Cardiac septum (tissue), 1 donor: Measurements from ENCODE around the gene TTC7B. TPM values are rescaled to one million over a fixed set of nuclear protein-coding genes. Genes with fewer than 3 reads are reported as not detected.

ENCODE experiments used
- DNase-seq: peaks from one replicate; pipeline ENCODE4 v3.0.0-alpha.2; 2020; ENCODE audit warnings: low spot score
- intact Hi-C: fragments of 100-400 bp; cut with DNase I; formaldehyde crosslinking; loops from one replicate; pipeline ENCODE4 v1.14.0; 2022
- total RNA-seq: library from RNA; stranded (reverse); fragmentation: NEBNext Ultra II Directional; extraction: Animal tissue kit (Norgen Biotek cat#: 25700); gene quantifications from one replicate; pipeline ENCODE4 v1.2.1, GENCODE V29; 2021
- donor health status: DM: no; HTN: no; CAD: no.

The TTC7B gene
- total RNA-seq, 1 donor from 2014 or later, result 64.9 TPM

DNA sequence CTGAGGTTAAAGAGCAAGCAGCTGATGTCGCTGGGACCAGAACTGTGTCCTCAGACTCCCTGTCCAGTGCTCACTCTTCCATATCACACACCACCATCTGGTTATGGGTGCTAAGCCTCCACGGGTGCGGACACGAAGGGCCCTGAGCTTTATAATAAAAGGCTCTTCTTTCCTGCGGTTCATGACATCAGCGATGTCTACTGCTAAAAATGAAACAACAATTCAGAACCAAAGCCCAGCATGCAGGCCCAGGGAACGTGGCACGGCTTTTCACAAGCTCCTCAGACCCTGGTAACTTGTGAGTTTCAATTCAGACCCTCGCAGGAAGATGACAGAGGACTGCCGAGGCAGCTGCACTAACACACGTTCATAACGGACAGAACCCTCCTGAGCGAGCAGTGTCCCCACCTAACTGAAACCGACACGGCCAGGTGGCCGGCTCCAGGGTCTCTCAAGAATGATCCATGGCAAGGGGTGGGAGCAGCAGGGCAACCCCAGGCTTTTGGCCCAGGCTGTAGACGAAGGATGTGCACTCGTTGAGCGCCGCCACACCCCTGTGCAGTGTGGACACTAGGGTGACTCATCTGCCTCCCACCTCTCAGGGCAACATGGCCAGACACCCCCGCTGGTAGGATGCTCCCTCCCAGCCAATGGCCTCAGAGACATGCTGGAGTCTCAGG is 239.1 kb downstream of the TTC7B start:
- intact Hi-C loops, result no loop called here

DNA sequence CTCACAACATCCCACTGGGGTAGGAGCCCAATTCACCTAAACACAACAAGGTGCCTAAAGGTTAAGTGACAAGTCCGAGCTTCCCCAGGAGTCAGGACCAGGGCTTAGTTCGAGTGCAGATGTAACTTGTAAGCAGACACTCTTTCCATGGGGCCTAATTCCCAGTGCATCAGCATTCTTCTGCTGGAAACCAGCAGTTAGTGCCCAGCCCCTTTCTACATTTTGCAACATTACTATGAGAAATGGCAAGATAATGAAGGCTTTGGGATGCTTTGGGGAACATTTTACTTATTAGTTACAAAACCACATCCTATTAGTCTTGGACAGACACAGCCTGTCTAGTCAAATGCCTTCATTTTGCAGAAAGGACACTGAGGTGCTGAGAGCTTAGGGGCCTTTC is 239.6 kb downstream of the TTC7B start:
- intact Hi-C loops, result no loop called here
- no peak for DNase-seq

More for the DNA sequence above, 239.1 kb downstream of the TTC7B start:
- DNase-seq, result no peak

DNA sequence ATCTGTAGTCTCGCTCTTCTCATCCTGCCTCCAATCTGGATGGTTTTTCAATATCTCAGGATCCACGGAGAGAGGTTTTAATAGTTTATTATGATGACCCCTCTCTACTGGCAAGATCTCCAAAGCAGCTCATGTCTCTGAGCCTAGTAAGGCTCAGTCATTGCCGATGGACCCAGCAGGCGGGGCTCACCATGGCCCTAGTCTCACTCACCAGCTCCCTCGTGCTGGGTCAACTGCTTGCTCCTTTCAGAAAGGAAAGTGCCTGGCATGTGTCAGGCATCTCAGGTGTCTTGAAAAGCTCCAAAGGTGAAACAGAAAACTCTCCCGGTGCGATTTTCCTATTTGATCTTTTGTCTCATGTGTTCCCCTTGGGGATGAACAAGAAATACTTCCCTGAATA is 240.4 kb downstream of the TTC7B start:
- no peak for DNase-seq
- intact Hi-C loops, result no loop called here

DNA sequence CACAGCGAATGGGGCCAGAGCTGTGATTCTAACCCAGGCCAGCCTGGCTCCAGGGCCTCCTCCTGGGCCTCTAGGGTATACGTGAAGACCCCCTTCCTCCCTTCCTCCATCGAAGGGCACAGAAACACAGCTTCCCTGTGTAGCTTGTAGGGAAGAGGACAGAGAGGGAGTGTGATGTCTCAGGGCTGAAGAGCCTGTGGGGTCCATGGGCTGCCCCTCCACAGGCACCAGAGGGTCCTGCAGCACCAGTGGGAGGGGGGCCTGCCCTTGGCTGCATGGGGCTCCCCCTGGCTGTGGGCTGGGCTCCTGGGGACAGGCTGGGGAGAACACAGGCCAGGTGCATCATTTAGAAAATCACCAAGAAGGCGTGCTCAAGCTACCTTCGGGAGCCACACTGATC is 240.9 kb downstream of the TTC7B start:
- no peak for DNase-seq
- intact Hi-C loops, result no loop called here

DNA sequence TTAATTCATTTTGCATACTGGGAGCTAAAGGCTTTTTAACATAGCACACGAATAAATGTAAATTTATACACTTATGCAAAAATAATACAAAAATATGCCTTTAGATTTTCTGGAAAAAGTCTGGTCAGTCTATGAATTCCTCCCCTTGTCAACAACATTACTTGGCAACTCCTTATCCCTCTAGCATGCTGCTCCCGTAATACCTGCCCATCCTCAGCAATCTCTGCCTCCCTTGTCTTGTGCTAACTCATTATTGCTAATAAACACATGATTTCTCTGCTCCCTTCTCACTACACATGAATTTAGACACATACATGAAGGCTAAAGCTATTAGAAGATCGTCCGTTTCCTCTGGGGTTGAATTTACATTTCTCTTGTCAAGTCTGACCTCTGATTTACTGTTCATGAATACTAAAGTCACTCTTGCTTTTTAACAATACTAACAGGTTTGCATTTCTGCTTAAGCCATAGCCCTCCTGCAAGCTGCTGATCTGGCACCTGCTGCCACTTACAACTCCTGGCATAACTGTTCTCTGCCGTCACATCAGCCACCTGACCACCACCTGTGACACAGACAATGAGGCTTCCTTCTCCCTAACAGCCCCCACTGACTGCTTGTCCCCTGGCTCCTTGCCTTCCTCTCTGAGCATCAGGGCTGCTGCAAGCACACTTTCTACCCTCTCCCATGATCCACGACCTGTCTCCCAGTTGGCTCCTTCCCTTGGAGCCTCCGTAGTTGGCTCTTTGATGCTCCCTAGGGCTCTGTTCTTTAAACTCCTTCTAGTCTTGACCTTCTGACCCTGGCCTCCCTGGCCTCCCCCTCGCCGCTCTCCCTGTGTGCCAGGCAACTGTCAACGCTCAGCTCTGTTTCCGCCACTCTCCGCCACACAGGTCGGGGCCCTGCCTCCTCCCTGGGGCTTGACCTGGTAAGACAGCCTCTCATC is 241.8 kb downstream of the TTC7B start:
- no peak for DNase-seq
- intact Hi-C loops, result no loop called here

DNA sequence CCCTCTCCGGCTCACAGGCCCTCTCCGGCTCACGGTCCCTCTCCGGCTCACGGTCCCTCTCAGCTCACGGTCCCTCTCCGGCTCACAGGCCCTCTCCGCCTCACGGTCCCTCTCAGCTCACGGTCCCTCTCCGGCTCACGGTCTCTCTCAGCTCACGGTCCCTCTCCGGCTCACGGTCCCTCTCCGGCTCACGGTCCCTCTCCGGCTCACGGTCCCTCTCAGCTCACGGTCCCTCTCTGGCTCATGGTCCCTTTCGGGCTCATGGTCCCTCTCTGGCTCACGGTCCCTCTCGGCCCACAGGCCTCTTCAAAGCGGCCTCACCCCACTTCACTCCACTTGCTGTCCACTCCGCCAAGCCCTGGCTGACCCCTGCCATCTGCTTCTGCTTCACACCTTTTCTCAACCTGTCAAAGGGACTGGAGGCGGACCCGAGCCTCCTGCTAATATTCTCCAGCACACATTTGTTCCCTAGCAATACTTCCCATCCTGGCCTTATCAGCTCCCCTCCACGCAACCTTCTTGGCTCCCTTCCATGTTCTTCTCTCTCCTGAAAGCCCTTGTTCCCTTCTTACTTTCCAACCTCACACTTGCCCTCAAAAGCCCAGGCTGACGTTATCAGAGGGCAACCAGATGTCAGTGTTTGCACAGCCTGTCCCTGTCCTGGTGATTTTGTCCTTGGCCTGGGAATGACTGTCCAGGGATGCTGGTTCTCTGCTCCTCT is 242.7 kb downstream of the TTC7B start:
- intact Hi-C loops, result no loop called here
- DNase-seq, result no peak

DNA sequence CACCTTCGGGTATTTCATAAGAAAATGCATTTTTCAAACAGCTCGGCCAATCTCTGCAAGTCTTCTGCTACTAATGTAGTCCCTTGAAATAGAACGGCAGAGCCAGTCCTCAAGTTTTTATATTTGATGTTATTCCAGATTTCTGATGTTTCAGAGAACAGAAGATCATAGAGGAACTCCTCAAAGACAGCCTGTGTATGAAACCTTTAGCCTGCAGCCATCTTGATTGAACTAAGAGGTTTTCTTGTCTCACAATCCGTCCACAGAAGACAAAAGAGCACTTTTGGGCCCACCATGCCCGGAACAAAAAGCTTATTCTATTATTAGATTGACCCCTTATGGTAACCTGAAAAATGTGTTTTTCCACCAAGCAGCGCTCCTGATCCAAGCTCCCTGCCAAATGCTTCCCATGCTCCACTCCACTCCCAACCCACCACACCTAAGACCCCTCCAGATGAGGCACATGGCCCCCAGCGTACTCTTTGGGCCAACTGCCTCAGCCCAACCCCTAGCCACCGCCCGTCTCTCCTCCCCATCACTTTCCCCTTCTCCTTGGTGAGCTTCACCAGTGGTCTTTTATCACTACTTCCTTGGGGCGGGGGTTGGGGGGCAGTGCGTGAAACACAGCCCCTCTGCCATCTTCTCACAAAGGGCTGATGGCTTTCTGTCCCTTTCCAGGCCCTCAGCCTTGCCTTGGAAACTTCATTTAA is 243.6 kb downstream of the TTC7B start:
- intact Hi-C loops, result no loop called here
- no peak for DNase-seq

DNA sequence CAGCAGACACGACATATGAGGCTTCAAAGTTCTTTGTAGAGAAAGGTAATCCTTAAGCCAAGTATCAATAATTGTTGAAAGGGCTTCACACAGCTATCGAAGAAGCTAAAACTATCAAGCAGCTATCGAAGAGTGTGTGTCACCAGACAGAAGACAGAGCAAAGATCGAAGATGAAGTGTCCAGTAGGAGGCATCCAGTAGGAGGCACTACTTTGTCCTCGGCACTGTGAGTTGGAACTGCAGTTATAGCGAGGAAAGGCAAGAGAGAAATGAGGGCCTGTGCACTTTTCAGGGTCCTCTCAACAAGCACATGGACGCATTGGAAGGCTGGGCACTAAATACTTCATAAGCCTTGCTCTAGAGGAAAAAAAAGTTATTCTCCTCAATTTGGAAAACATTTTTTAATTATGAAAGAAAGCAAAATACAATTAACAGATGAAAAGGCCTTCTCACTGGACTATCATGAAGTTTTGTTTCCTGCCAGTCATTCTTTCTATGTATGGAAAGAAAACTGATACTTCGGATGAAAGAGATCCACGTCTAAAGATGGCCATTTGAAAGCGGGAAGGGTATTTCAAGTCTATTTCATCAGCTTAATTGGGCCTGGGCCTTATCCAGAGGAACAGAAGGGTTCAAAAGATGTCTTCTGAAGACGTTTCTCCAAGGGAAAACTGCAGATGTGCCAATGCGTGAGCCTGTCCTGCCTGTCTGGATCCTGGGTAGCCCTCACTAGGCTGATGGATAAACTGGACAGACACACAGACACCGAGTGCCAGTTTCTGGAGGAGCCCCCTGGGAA is 244.9 kb downstream of the TTC7B start:
- intact Hi-C loops, result no loop called here
- no peak for DNase-seq

DNA sequence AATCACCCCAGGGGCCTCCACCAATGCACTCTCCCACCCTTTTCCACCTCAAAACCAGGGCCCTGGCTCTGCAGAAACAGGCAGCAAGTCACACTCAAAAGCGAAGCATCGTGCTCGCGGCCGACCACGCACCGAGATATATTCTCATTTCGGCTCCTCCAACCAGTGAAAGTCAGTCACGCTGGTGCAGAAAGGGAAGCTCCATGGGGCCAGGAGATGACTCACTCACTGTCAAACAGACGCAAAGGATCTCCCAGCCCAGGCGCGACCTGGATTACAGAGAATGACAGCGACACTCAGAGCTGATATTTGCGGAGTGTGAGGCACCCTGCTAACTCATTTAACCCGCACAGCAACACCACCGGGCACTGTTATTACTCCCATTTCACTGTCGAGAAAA is 245.8 kb downstream of the TTC7B start:
- intact Hi-C loops, result no loop called here
- DNase-seq, result no peak

DNA sequence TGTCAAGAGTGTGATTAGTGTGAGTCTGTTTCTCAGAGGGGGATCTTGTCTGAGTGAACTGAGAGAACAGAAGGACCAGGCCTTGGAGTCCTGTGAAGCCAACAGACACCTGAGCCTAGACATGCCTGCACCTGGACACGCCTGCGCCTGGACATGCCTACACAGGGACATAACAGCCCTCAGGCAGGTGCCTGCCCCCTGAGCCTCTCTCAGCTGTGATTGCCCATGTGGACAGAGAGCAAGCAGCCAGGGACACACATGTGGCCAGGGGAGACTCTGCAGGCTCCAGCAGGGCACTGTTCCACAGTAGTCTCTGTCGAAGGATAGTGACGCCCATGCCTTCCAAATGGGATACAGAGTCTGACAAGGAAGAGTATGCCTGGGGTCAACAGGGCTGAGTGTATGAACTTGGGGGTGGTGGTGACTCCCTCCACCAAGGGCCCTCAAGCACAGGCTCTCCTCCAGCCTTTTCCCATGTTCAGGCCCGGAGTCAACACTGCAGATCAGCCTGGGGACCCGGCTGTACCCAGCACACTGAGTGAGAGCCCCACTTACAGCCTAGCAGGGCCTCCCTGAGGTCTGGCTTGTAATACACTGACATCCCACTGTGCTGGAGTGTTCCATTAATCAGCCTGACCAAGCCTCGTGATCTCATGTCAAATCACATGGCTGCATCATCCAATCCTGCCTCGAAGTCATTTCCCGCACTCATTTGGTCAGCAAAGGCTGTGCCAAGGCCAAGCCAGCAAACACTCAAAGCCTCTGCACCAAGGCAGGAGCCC is 246.4 kb downstream of the TTC7B start:
- intact Hi-C loops, result no loop called here
- no peak for DNase-seq

DNA sequence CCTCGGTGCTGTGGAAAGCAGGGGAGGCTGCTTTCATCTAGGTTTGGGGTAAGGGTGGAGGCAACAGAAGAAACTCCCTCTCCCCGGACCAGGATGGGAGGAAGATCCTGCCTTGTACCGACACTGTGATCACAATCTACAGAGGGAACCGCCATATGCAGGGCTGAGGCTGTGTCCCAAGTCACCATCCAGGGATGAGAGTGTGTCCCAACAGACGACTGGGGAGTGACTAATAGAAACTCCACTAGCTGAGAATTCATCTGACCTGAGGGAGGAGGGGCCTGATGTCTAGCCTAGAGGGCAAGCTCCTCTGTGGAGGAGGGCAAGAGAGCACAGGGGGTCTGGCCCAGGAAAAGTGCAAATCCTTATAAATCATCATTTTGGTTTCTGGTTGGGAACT is 247.0 kb downstream of the TTC7B start:
- DNase-seq, result no peak
- intact Hi-C loops, result no loop called here

DNA sequence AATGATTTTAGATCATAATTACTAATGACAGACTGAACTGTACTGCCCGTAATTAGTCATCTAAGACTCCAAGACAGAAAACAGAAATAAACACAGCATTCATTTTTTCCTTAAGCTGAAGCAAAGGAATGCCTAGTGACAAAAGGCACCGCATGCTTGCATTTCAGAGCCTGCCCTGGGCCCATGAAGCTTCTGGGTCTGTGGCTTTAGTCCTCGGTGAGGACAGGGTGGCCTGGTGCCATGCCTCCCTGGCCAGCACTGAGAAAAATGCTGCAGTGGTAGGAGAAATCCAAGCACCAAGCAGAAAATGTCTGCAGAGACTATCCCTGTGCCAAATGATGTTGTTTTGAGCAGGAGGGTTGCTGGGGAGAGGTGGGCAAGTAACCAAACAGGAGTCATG is 247.8 kb downstream of the TTC7B start:
- intact Hi-C loops, result no loop called here
- no peak for DNase-seq

DNA sequence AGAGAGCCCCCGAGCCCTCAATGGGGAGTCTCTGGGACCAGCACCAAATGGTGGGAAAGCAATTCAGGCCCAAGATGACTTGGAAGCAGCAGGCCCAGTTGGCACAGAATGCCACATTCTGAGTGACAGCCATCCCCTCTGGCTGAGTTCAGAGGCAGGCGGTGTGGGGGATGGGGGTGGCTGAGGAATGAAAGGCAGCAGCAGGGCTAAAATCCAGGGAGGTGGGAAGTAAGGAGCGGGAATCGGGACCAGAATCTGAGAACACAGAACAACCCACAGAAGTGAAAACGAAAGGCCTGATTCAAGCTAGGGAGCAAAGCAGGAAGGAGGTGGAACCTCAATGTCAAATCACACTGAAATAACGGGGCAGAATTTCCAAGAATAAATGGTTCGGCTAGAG is 248.2 kb downstream of the TTC7B start:
- no peak for DNase-seq
- intact Hi-C loops, result no loop called here

DNA sequence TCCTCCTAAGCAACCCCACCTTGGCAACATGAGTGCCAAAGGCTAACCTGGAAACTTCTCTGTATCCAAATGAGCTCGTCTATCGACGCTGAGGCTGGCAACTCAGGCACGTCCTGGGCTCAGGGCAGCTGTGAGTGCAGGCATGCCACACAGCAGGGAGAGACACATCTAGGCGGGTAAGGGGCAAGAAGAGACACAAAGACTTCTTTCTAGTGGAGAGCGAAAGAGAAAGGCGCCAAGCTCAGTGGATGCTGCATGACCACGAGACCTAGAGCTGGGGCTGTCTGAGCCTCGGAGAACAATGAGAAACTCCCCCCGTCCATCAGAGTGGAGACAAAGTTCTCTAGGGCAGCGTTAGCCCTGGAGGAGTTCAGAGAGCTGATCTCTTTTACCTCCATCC is 249.0 kb downstream of the TTC7B start:
- intact Hi-C loops, result no loop called here
- no peak for DNase-seq

DNA sequence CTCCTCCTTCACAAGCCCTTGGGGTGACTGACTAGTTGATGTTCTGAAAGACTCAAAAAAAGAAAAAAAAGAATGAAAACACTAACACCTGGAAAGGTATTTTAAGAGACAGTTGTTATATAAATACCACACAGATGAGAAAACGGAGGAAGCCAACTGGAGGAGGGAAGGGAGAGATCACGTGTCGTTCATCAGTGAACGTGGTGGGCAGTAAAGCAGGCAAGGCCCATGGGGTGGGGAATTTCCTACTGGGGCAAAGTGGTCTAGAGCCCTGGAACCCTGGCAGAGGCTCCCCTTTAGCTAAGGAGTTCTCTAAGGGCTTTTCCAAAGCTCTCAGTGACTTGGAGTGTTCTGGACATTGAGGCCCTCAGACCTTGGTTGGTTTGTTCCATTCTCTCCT is 249.7 kb downstream of the TTC7B start:
- intact Hi-C loops, result no loop called here

DNA sequence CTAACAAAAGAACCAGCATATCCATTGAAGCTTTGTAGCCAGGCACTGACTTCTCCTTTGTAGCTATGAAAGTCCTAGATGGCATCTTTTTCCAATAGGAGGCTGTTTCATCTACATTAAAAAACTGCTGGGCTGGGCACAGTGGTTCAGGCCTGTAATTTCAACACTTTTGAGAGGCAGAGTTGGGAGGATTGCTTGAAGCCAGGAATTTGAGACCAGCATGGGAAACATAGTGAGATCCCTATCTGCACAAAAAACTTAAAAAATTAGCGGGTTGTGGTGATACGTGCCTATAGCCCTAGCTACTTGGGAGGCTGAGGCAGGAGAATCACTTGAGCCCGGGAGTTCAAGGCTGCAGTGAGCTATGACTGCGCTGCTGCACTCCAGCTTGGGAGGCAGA is 251.7 kb downstream of the TTC7B start:
- intact Hi-C loops, result no loop called here
- DNase-seq, result no peak

More for the DNA sequence above, 249.7 kb downstream of the TTC7B start:
- no peak for DNase-seq

DNA sequence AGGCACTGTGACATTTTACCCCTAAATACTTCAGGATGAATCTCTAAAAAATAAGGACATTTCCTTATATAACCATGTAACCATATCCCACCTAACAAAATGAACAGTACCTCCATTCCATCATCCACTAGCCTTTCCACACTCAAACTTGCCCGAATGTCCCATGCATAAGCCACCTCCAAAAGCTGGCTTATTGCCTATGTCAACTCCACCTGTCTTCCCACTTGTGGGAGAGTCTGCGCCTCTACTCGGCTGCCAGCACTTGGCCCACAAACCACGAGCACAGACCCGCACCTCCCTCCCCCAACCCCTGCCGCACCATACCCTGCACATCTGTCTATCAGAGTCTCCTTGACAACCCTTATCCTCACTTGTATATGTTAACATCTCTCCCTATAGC is 253.6 kb downstream of the TTC7B start:
- DNase-seq, result no peak
- intact Hi-C loops, result no loop called here

DNA sequence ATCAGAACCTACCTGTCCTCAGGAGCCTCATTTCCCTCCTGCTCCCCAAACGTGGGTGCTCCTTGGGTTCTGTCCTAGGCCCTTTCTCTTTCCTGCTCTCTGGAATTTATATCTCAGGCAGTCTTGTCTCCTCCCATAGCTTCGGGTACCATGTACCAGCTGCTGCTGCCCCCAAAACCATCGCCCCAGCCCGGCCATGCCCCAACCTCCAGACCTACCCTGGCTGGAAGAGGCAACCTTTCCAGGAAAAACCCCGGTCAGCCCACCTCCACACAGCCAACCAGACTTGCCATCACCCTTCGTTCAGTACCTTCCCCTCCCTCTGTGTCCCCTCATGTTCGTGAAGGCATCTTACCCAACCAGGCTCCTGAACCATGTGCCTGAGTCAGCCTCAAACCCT is 254.3 kb downstream of the TTC7B start:
- DNase-seq, result no peak
- intact Hi-C loops, result no loop called here
